CD4-positive, alpha-beta T cell treated with Interleukin-4 for 4 hours (primary cell): ENCODE measurements around the gene ULK2.
"Not testable (repeated sequence)": the region's sequence is repeated elsewhere in the genome, so short reads cannot be mapped to it uniquely, and the experiment has no call there.

Experiments used
- DNase-seq: peaks from one replicate; pipeline ENCODE4 v3.0.0-alpha.2; 2020

Gene ULK2

DNA sequence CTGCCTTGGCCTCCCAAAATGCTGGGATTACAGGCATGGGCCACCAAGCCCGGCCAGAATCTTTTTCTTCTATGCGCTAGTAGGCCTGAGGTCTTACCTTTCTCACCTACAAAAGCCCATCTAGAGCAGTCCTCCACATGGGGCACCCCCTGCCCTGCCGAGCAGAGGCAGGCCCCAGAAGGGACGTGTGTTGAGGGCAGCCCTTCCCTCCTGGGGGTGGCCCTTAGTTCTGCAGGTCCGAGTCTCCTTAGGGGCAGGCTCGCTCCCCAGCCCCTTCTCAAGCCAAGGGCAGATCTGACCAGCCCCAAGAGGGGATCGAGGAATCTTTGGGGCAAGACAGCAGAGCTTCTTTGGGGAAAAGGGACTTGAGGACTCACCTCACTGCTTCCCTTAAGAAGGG, 101.7 kb downstream of the ULK2 start:
- no peak for DNase-seq

DNA sequence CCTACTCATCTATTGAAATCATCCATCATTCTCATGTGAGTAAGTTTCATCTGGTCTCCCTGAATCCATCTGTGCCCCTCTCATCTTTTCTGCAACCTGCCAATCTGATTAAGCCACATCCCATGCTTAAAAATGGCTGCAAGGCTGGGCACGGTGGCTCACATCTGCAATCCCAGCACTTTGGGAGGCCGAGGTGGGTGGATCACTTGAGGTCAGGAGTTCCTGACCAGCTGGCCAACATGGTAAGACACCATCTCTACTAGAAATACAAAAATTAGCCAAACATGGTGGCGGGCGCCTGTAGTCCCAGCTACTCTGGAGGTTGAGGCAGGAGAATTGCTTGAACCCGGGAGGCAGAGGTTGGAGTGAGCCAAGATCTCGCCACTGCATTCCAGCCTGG, 103.7 kb downstream of the ULK2 start:
- DNase-seq, result not testable (repeated sequence)

- no peak for DNase-seq
These were observed 104.3 kb downstream of the ULK2 start for GRCh38 chr17:19763416-19763815.

GRCh38 chr17:19762515-19762961, 105.2 kb downstream of the ULK2 start:
- peak; percentile 48 for DNase-seq

DNA sequence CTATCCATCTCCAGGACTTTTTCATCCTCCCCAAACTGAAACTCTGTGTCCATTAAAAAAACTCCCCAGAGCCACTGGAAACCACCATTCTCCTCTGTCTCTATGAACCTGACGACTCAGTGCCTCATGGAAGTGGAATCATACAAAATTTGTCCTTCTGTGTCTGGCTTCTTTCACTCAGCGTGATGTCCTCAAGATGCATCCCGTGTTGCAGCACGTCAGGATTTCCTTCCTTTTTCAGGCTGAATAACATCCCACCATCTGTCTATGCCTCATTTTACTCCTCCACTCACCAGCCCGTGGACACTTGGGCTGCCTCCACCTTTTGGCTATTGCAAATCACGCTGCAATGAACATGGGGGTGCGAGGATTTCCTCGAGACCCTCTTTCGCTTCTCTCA, 107.0 kb downstream of the ULK2 start:
- DNase-seq, result no peak

- no peak for DNase-seq
These were observed 107.9 kb downstream of the ULK2 start for GRCh38 chr17:19759568-19760549.

DNA sequence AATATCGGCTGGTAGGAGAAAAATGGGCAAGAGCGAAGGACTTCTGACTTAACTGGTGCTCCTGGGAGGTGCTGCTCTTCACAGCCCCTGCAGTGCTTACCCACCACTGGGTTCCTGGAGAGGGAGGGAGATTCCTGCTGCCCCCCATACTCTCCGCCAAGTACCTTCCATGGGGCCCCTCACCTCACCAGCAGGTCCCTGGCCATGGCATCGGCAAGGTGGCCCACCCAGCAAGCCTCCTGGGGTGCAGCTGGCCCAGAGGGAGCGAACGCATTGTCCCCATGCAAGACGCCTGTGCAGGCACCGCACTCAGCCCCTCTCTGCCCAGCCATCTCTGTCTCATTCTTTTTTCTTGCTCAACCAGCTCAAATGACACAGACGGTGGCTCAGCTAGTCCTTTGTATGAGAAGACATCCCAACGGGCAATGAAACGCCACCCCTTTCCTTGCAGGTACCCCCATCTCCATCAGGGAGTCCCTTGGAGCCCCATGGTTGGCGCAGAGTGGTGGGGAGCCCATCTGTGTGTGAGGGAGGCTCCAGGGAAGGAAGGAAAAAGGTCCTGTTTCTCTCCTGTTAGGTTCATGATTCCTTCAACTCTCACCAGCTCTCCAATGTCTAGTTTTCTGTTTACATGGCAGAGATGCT, 110.1 kb downstream of the ULK2 start:
- no peak for DNase-seq

- DNase-seq, result no peak
These were observed 111.2 kb downstream of the ULK2 start for GRCh38 chr17:19756546-19756945.

DNA sequence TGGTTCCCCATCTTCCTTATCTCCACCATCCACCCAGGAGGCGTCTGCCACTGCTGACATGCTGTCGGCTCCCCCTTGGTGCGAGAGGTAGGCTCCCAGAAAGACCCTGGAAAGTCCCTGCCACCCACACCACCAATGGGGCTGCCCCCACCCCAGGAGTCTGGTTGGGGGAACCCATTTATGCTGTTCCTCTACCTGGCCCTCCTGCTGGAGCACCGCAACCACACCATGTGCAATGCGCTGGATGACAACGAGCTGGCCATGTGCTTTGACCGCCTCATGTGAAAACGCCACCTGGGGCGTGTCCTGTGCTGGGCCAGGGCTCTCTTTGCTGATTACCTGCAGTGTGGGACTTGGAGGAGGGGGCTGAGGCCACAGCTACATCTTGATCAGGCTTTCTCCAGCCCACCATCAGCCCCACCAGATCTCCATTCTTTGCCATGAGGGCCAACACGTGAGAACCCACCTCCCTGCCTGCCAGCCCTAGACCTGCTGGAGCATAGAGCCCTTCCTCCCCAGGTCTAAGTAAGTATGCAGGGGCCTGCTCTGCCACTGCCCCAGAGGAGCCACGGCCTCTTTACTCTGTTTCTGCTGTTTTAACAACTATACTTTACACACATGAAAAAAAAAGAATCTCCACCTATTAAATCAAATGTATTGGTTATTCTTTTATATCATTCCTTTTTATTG, 111.8 kb downstream of the ULK2 start:
- DNase-seq, result no peak

DNA sequence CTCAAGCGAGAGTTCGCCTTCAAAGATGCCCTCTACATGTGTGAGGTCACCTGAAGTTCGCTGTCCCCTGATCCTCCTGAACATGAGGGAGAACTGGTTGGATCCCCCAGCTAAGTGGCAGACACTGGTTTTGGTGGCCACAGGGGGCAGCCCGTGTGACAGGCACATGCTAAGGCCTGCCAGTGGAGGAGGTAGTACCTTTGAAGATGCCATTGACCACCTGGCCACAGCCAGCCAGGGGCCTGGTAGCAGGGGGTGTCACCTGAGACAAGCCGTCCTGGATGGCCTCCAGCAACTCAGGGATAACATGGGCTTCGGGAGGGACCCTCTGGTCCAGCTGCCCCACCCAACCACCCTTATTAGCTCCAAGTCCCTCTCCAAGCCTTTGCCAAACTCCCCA, 112.3 kb downstream of the ULK2 start:
- no peak for DNase-seq

- DNase-seq, result no peak
These were observed 113.9 kb downstream of the ULK2 start for GRCh38 chr17:19753661-19754463.

DNA sequence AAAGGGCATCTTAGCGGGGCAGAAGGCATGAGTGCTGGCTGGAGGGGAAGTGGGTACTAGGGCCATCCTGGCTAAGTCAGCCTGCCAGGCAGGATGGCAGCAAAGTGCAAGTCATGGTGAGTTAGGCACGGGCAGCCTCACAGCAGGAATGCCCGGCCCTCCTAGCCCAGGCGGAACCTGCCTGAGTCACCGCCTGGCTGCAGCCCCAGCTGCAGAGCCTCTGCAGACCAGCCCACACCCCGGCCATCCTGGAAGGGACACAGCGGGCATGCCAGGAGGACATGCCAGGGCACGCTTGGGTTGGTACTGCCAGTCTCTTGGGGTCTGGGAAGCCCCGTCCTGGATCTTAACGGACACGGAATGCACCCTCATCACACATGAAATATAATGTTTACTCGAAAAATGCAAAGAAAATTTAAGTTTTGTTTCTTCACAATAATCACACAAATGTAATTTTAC, 114.7 kb downstream of the ULK2 start:
- DNase-seq, result no peak

DNA sequence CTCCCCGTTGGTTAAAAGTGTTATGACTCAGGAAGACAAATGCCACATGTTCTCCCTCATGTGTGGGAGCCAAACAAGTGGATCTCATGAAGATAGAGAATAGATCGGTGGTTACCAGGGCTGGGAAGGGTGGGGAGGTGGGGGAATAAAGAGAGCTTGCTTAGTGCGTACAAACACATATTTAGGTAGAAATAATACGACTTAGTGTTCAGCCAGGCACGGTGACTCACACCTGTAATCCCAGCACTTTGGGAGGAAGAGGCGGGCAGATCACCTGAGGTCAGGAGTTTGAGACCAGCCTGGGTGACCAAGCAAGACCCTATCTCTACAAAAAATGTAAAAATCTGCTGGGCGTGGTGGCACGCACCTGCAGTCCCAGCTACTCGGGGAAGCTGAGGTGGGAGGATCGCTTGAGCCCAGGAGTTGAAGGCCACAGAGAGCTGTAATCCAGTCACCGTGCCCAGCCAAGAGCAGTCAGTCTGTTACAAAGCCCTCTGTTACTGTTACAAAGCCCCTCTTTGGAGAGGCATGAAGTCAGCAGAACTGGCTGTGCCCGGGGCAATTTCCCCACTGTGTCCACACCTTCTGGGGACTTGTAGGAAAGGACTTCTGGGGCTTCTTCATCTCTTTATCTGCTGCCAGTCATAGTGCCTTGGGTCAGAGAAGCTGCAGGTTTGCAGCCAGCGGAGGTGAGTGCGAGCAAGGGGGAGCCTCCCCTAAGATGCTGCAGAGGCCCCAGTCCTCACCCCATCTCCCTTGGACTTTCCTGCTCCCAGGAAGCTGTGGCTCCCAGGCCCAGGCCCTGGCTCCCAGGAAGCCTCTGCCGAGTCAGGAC, 115.3 kb downstream of the ULK2 start:
- no peak for DNase-seq

GRCh38 chr17:19750835-19751234, 116.9 kb downstream of the ULK2 start:
- DNase-seq, result no peak

DNA sequence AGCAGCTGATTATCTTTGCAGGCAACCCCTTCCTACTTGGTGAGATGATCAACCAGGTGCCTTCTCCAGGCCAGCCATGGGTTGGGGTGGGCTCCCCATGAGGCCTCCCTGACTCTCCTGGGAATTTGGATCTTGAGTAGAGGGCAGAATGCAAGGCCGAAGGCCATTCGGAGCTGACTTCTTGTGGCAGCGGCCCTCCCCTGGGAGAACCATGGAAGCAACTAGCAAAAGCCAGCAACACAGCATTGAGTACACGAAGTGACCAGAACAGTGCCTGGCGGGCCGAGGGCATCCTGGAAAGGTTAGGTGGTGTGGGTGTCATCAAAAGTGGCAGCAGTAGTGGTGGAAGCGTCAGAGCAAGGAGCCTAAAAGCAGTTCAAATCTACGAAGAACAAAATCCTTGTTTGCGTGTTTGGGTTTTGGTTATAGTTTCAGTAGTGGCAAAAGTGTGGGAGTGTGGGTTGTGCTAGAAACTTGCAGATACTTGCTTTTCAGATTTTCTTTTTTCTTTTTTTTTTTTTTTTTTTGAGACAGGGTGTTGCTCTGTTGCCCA, 117.6 kb downstream of the ULK2 start:
- no peak for DNase-seq

DNA sequence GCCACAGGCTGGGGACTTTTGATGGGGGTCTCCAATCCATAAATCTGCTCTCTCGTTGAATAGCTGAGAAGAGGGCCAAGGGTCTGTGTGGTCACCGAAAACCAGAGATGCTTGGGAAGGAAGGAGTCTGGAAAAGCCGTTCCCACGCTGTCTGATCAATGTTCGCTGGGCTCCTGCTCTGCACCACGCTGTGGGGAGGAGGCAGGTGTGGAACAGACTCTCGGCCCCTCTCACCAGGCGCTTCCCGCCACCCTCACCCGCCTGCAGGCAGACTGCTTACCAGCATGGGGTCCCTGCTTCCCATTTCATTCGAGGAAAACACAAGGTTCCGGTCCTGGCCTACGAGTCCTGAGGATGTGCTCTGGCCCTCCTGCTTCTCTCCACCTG, 118.9 kb downstream of the ULK2 start:
- DNase-seq, result no peak

DNA sequence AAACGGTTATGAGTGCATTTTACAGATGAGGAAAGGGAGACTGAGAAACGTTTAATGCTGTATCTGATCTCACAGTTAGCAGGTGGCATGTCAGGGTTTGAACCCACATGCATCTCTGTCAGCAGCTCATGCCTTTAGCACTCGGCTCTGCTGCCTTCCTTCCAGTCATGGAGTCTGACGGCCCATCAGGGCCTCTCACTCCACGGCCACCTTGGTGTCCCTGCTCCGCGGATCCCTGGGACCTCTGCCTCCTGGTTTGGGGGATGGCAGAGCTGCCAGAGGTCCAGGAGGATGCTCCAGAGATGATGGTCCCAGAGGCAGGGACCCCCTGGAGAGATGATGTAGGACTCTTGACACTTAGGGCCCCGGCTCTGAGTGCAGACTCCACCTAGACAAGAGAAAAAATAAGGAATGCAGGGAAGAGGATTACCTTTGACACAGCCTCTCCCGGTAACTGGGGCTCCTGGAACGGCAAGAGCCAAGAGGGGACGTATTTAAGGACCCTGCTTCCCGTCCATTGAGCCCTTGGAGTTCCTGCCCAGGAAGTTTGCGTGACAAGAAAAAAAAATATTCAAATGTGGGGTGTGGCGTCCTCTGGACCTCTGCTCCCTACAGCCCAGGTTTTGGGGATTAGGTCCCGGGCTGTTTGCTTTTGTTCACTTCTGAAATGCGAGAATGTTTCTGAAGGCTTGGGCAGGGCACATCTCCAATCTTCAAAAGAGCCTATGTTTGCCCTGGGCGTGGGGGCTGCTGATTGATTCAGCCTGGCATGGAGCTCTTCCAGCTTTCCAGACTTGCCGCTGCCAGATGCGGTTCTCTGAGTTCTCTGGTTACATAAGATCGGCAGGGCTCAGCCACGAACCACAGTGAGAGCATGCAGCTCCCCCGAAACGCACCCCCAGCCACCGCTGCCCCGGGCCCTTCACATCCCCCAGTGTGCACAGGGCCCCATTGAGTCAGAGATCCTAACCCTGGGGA, 119.6 kb downstream of the ULK2 start, which contains the start of gene ALDH3A1:
Gene ALDH3A1 (minus strand): TSS at position 470 of the 978 bp plus-strand sequence. CDS start 3,169 bp downstream, outside the sequence.
- DNase-seq, result no peak

- DNase-seq, result no peak
These were observed 120.5 kb downstream of the ULK2 start for GRCh38 chr17:19747159-19747719.

GRCh38 chr17:19746517-19746916, 121.2 kb downstream of the ULK2 start:
- DNase-seq, result no peak
